ENCODE results near the gene PECR. TPM values are rescaled to one million over a fixed set of nuclear protein-coding genes. Genes with fewer than 3 reads are reported as not detected.

The PECR gene
- total and polyA plus RNA-seq, 2 of the 13 experiments (the other 11 are each of a cell fraction or from before 2014, with no cell fraction given), result 151 to 153 TPM

- no peak for ATAC-seq
- H3K79me2 ChIP-seq (ENCODE audit: insufficient read depth, low read length), result no peaks in the 10 kb centered on the region
- H3K9ac ChIP-seq (ENCODE audit: insufficient read depth, low read depth, low read length), result no peak overlapping the region
- in situ Hi-C loops (cut with HindIII; ENCODE audit: extremely low pct_ligation_motif_present, low pct_unique_long_range_greater_than_20kb), result no loop called here
- BruUV-seq (replicated peaks), result no TSS peak
- FAIRE-seq, result no peak
- POLR2A ChIA-PET, result interaction anchor here (1.3 kb wide), 1 partner anchor 27 kb away, joined by 3 read pairs; no protein-coding TSS in a partner anchor
- H3K36me3 ChIP-seq (replicated peaks in 1 of 2; ENCODE audit: control insufficient read depth in 1 of 2, insufficient read depth in 2 of 2, low read length in 2 of 2), result no peaks in the 10 kb centered on the region; a peak in 1 of 5 replicates
- H2AFZ ChIP-seq (ENCODE audit: low read length), result no peak overlapping the region
- no peaks in the 10 kb centered on the region; a peak in 1 of 5 replicates for H3K27me3 ChIP-seq (ENCODE audit: control insufficient read depth in 1 of 2, insufficient read depth in 2 of 2, low read length in 2 of 2)
- H4K20me1 ChIP-seq (ENCODE audit: insufficient read depth, low read length), result no peaks in the 10 kb centered on the region
- H3K4me2 ChIP-seq (ENCODE audit: low read depth, low read length), result no peak overlapping the region
- 100% methylated on average over 1 of the region's 1 CpG for WGBS (ENCODE audit: low lambda C conversion rate)
- CTCF ChIA-PET (ENCODE audit: low intra/inter-chr PET ratio, low total read pairs), result no interaction called here
- no peak for DNase-seq (ENCODE audit: low spot score)
- intact Hi-C loops (cut with micrococcal nuclease; ENCODE audit: unreplicated experiment), result no loop called here
- H3K4me1 ChIP-seq (ENCODE audit: insufficient read depth, low read length), result peaks cover 22% of the 10 kb centered on the region
- TF ChIP-seq ZNF383 (CRISPR knock-in tag; IDR thresholded peaks at IDR 0.05; ENCODE audit: borderline replicate concordance), result no peak
- no peak for TF ChIP-seq ZNF335 (CRISPR knock-in tag; IDR thresholded peaks at IDR 0.05)
- peak; percentile 49 to 75; a peak in 3 of 4 replicates for TF ChIP-seq MAFK (conservative IDR thresholded peaks at IDR 0.05 in 1 of 2, IDR thresholded peaks at IDR 0.05 in 1 of 2; ENCODE audit: low read length in 2 of 2)
- TF ChIP-seq ZC3H13 (CRISPR knock-in tag; IDR thresholded peaks at IDR 0.05), result no peak
- TF ChIP-seq ZBTB3 (CRISPR knock-in tag; IDR thresholded peaks at IDR 0.05; ENCODE audit: borderline replicate concordance, low read depth), result no peak
- TF ChIP-seq GLI4 (CRISPR knock-in tag; IDR thresholded peaks at IDR 0.05; ENCODE audit: borderline replicate concordance), result no peak
- no peak for TF ChIP-seq RBM22 (optimal IDR thresholded peaks at IDR 0.05; ENCODE audit: low read length)
- TF ChIP-seq PATZ1 (CRISPR knock-in tag; IDR thresholded peaks at IDR 0.05), result no peak
- no peak for TF ChIP-seq ZNF263 (CRISPR knock-in tag; IDR thresholded peaks at IDR 0.05)
- no peak for TF ChIP-seq JUND (CRISPR knock-in tag; IDR thresholded peaks at IDR 0.05)
- 0 out of 2 replicates have a peak, but pooled peaks have one; percentile 18 for TF ChIP-seq MAFF (IDR thresholded peaks at IDR 0.05; ENCODE audit: low read depth, low read length)
- no peak for TF ChIP-seq NR1H2 (CRISPR knock-in tag; IDR thresholded peaks at IDR 0.05; ENCODE audit: borderline replicate concordance, low read depth)
- no peaks in the 10 kb centered on the region for H3K9me3 ChIP-seq (ENCODE audit: low read length)
- no peak overlapping the region for H3K4me3 ChIP-seq (replicated peaks in 1 of 3; ENCODE audit: insufficient read depth in 1 of 3, low read depth in 2 of 3, low read length in 3 of 3)
- H3K27ac ChIP-seq (ENCODE audit: extremely low read length, insufficient read depth, low read length), result no peak overlapping the region
These were observed 8.8 kb upstream of the PECR start for GRCh38 chr2:216090369-216090786.
